ENCODE measurements around the gene ASB3.

DNA sequence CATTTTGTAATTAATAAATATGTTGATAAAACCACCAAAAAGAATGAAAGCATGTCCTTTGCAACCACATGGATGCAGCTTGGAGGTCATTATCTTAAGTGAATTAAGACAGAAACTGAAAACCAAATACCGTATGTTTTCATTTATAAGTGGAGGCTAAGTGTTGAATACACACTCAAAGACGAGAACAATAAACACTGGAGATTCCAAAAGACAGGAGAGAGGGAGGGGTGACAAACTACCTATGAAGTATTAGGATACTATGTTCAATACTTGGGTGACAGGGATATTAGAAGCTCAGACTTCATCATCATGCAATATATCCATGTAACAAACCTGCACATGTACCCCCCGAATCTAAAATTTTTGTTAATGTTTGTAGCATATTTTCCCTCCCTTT is 7.1 kb upstream of the ASB3 start:
- TF ChIP-seq EZH2 (IDR thresholded peaks at IDR 0.05; ENCODE audit: borderline replicate concordance, insufficient read depth, low read depth, low read length, poor library complexity, severe bottlenecking) = no peak
- TF ChIP-seq, protein P1, sequence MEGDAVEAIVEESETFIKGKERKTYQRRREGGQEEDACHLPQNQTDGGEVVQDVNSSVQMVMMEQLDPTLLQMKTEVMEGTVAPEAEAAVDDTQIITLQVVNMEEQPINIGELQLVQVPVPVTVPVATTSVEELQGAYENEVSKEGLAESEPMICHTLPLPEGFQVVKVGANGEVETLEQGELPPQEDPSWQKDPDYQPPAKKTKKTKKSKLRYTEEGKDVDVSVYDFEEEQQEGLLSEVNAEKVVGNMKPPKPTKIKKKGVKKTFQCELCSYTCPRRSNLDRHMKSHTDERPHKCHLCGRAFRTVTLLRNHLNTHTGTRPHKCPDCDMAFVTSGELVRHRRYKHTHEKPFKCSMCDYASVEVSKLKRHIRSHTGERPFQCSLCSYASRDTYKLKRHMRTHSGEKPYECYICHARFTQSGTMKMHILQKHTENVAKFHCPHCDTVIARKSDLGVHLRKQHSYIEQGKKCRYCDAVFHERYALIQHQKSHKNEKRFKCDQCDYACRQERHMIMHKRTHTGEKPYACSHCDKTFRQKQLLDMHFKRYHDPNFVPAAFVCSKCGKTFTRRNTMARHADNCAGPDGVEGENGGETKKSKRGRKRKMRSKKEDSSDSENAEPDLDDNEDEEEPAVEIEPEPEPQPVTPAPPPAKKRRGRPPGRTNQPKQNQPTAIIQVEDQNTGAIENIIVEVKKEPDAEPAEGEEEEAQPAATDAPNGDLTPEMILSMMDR (IDR thresholded peaks at IDR 0.05) = no peak

Measured in B cell (primary cell).